Measurements from ENCODE around the gene POLD2.

- TF ChIP-seq CTCF (conservative IDR thresholded peaks at IDR 0.05) (no peak), ZFX (IDR thresholded peaks at IDR 0.05) (no peak)
These were observed 30.2 kb downstream of the POLD2 start for GRCh38 chr7:44093102-44093641.

All from C4-2B (cell line).